ENCODE results near the gene ZCCHC14. TPM values are rescaled to one million over a fixed set of nuclear protein-coding genes. Genes with fewer than 3 reads are reported as not detected.

ZCCHC14 gene
- total RNA-seq, 2 experiments from 2014 or later = 16.4 to 18.3 TPM

DNA sequence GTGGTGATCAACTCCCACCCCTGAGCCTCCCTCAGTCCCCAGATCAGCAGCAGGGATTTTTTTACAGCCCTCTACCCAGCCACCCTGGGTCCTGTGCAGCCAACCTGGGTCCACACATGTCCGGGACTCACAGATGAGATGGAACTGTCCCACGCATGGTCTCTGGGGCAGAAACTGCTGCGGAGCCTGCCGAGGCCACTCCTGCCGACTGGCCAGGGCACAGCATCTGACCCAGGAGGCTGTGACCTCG is 48.0 kb upstream of the ZCCHC14 start:
- ATAC-seq (ENCODE audit: poor library complexity) = no peak
- Histone ChIP-seq H3K27me3 (ENCODE audit: control insufficient read depth in 1 of 2, insufficient read depth in 2 of 2, low read length in 2 of 2) (peaks cover 0 to 13% of the 10 kb centered on the region in 2 experiments), H3K36me3 (ENCODE audit: insufficient read depth, low read length) (no peaks in the 10 kb centered on the region), H3K9me3 (ENCODE audit: control insufficient read depth in 1 of 2, insufficient read depth in 1 of 2, low read length in 2 of 2) (peaks cover 0 to 4% of the 10 kb centered on the region in 2 experiments), H3K27ac (ENCODE audit: low read depth in 1 of 2, low read length in 2 of 2) (no peak overlapping the region), H3K4me1 (ENCODE audit: insufficient read depth, low read length) (peaks cover 5% of the 10 kb centered on the region), H3K4me3 (ENCODE audit: low read length) (no peak overlapping the region)
- no peak for DNase-seq
- no peaks in the 10 kb centered on the region for H3K36me3 Mint-ChIP-seq (ENCODE audit: low read depth)
- H3K4me1 Mint-ChIP-seq (ENCODE audit: low read depth) = peaks cover 4% of the 10 kb centered on the region
- no peaks in the 10 kb centered on the region for H3K9me3 Mint-ChIP-seq
- intact Hi-C loops (cut with DNase I, micrococcal nuclease) = loop anchor here in 1 of 2 experiments (10.0 kb wide), 1 partner anchor 126 kb away; no protein-coding TSS in a partner anchor
- H3K4me3 Mint-ChIP-seq = no peak overlapping the region
- TF ChIP-seq, protein P1, sequence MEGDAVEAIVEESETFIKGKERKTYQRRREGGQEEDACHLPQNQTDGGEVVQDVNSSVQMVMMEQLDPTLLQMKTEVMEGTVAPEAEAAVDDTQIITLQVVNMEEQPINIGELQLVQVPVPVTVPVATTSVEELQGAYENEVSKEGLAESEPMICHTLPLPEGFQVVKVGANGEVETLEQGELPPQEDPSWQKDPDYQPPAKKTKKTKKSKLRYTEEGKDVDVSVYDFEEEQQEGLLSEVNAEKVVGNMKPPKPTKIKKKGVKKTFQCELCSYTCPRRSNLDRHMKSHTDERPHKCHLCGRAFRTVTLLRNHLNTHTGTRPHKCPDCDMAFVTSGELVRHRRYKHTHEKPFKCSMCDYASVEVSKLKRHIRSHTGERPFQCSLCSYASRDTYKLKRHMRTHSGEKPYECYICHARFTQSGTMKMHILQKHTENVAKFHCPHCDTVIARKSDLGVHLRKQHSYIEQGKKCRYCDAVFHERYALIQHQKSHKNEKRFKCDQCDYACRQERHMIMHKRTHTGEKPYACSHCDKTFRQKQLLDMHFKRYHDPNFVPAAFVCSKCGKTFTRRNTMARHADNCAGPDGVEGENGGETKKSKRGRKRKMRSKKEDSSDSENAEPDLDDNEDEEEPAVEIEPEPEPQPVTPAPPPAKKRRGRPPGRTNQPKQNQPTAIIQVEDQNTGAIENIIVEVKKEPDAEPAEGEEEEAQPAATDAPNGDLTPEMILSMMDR (IDR thresholded peaks at IDR 0.05) = no peak
- no peak overlapping the region for H3K27ac Mint-ChIP-seq
- ChIA-PET POLR2A (no interaction called here), CTCF (no interaction called here)
- peaks cover 63% of the 10 kb centered on the region for H3K27me3 Mint-ChIP-seq

GRCh38 chr16:87540072-87540896 is 47.5 kb upstream of the ZCCHC14 start:
- Histone ChIP-seq H3K4me1 (ENCODE audit: insufficient read depth, low read length) (peaks cover 5% of the 10 kb centered on the region), H3K4me3 (ENCODE audit: low read length) (no peak overlapping the region), H3K27ac (ENCODE audit: low read depth in 1 of 2, low read length in 2 of 2) (no peak overlapping the region), H3K27me3 (ENCODE audit: control insufficient read depth in 1 of 2, insufficient read depth in 2 of 2, low read length in 2 of 2) (peaks cover 0 to 13% of the 10 kb centered on the region in 2 experiments), H3K36me3 (ENCODE audit: insufficient read depth, low read length) (no peaks in the 10 kb centered on the region), H3K9me3 (ENCODE audit: control insufficient read depth in 1 of 2, insufficient read depth in 1 of 2, low read length in 2 of 2) (no peaks in the 10 kb centered on the region)
- intact Hi-C loops (cut with DNase I, micrococcal nuclease) = loop anchor here in 1 of 2 experiments (10.0 kb wide), 1 partner anchor 125 kb away; no protein-coding TSS in a partner anchor
- DNase-seq (no peak), ATAC-seq (ENCODE audit: poor library complexity) (no peak)
- Mint-ChIP-seq H3K27ac (no peak overlapping the region), H3K4me1 (ENCODE audit: low read depth) (peaks cover 4% of the 10 kb centered on the region), H3K4me3 (no peak overlapping the region), H3K36me3 (ENCODE audit: low read depth) (no peaks in the 10 kb centered on the region), H3K27me3 (peaks cover 62% of the 10 kb centered on the region), H3K9me3 (no peaks in the 10 kb centered on the region)
- POLR2A ChIA-PET = no interaction called here
- CTCF ChIA-PET = no interaction called here
- TF ChIP-seq, protein P1 (IDR thresholded peaks at IDR 0.05) = no peak

- H3K4me3 ChIP-seq (ENCODE audit: low read length) = no peak overlapping the region
- no peaks in the 10 kb centered on the region for H3K36me3 Mint-ChIP-seq (ENCODE audit: low read depth)
- no peaks in the 10 kb centered on the region for H3K36me3 ChIP-seq (ENCODE audit: insufficient read depth, low read length)
- peaks cover 4% of the 10 kb centered on the region for H3K4me1 Mint-ChIP-seq (ENCODE audit: low read depth)
- H3K9me3 ChIP-seq (ENCODE audit: control insufficient read depth in 1 of 2, insufficient read depth in 1 of 2, low read length in 2 of 2) = peaks cover 0 to 6% of the 10 kb centered on the region in 2 experiments
- peaks cover 2% of the 10 kb centered on the region for H3K9me3 Mint-ChIP-seq
- peaks cover 4% of the 10 kb centered on the region for H3K4me1 ChIP-seq (ENCODE audit: insufficient read depth, low read length)
- intact Hi-C loops (cut with DNase I, micrococcal nuclease) = no loop called here
- DNase-seq = no peak
- no peak overlapping the region for H3K27ac ChIP-seq (ENCODE audit: low read depth in 1 of 2, low read length in 2 of 2)
- peaks cover 0 to 13% of the 10 kb centered on the region in 2 experiments for H3K27me3 ChIP-seq (ENCODE audit: control insufficient read depth in 1 of 2, insufficient read depth in 2 of 2, low read length in 2 of 2)
- CTCF ChIA-PET = no interaction called here
- TF ChIP-seq, protein P1 (IDR thresholded peaks at IDR 0.05) = no peak
- no peak overlapping the region for H3K27ac Mint-ChIP-seq
- no peak for ATAC-seq (ENCODE audit: poor library complexity)
- H3K27me3 Mint-ChIP-seq = peaks cover 60% of the 10 kb centered on the region
- H3K4me3 Mint-ChIP-seq = no peak overlapping the region
- POLR2A ChIA-PET = no interaction called here
Observed at GRCh38 chr16:87539113-87539512, 46.3 kb upstream of the ZCCHC14 start.

Measured in CD4-positive, alpha-beta T cell (primary cell).